ENCODE results near the gene FER1L5.

The FER1L5 gene

DNA sequence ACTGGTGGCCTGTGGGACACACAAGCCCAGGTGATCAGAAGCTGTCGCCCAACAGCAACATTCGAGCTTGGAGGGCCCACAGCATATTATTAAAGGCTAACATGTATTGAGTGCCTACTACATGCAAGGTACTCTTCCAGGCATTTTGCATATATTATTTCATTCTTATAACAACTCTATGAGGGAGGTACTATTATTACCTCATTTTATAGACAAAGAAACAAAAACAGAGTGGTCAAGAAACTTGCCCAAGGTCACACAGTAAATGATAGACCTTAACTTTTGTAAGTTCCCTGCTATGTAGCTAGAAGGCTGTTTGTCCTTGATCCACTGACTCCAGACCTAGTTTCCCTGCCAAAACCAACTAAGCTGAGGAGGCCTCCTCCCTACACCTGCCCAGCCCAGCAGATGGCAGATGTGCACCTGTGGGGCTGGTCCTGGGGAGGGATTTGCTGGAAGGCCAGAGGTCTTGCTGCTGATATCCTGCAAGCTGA lies 40.2 kb upstream of the FER1L5 start:
- TF ChIP-seq, protein P1, sequence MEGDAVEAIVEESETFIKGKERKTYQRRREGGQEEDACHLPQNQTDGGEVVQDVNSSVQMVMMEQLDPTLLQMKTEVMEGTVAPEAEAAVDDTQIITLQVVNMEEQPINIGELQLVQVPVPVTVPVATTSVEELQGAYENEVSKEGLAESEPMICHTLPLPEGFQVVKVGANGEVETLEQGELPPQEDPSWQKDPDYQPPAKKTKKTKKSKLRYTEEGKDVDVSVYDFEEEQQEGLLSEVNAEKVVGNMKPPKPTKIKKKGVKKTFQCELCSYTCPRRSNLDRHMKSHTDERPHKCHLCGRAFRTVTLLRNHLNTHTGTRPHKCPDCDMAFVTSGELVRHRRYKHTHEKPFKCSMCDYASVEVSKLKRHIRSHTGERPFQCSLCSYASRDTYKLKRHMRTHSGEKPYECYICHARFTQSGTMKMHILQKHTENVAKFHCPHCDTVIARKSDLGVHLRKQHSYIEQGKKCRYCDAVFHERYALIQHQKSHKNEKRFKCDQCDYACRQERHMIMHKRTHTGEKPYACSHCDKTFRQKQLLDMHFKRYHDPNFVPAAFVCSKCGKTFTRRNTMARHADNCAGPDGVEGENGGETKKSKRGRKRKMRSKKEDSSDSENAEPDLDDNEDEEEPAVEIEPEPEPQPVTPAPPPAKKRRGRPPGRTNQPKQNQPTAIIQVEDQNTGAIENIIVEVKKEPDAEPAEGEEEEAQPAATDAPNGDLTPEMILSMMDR (conservative IDR thresholded peaks at IDR 0.05; ENCODE audit: low read depth, low read length) = peak; percentile 5
- no peak for DNase-seq (ENCODE audit: low read depth)
- no peak overlapping the region for H3K4me3 ChIP-seq (ENCODE audit: low read length)

DNA sequence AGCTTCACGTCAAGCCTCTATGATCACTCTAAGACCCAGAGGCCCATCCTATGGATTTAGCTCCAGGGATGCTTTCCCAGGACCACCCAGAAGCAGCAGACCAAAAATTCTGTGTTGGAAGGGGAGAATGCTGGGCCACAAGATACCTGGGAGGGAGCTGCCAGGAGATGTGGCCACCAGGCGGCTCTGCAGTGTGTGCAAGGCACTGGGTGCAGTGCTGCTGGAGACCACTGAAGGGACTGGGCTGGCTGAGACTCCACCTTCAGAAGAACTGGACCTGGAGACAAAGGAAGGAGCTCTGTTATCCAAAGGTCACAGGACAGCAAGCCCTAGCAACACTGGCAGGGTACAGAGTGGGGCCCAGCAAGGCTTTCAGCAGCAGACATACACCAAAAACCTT lies 38.5 kb upstream of the FER1L5 start:
- no peak for DNase-seq (ENCODE audit: low read depth)
- H3K4me3 ChIP-seq (ENCODE audit: low read length) = no peak overlapping the region

DNA sequence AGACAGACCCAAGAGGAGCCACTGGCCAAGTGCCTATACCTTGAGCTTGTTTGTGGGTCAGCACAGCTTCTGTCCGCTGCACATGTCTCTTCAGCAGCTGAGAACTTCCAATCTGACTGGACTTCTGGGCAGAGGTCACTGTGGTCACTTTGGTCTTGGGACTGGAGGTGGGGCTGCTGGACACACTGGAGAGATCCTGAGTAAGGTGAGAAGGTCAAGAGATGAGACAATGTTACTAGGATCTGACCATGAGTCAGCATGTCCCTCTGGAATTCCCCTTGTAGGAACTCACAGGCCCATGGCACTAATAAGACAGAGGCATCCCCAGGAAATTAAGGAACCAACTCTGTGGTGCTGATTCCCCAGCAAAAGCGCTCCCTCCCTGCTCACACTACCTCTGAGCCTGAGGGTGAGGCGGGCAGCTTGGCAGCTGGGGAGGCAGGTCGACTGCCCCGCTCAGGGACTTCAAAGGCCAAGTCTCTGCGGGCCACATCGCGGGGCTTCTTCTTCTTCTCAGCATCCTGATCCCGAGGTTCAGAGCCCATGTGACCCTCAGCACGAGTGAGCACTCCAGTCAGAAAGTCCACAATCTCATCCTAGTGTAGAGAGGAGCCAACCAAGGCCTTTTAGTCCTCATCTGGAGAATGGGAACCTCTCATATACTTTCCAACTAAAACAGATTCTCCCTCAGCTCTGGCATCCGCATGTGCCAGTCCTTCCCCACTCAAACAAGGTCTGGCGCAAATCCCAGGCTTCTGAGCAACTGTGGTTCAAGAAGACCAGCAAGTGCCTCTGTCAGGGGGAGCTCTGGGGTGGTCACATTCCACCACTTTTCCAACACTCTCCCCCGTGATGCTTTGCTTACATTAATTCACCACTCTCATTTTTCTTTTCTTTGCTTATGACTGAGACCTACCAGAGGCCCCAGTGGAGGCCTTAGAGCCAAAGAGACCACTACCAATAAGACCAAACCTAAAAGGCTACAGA lies 33.8 kb upstream of the FER1L5 start:
- no peak overlapping the region for H3K4me3 ChIP-seq (ENCODE audit: low read length)
- no peak for DNase-seq (ENCODE audit: low read depth)

More for the DNA sequence above, 38.5 kb upstream of the FER1L5 start:
- TF ChIP-seq, protein P1 (conservative IDR thresholded peaks at IDR 0.05; ENCODE audit: low read depth, low read length) = peak; percentile 38

DNA sequence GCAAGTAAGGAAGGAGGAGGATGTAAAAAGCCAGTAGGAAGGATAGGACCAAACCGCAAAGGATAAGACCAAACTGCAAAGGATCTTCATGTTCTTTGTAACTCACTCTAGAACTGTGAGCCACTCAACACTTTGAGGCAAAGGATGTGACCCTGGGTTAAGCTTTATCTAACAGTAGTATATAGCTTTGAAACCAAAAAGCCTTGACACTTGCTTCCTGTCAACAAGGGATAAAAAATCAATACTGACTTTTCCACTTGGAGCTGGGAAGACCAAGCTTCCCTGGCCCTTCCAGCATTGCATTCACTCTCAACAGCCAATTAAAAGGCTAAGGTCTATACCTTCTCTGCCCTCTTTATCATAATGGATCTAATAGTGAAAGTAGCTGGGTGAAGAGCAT lies 26.4 kb upstream of the FER1L5 start:
- H3K4me3 ChIP-seq (ENCODE audit: low read length) = no peak overlapping the region
- TF ChIP-seq, protein P1 (conservative IDR thresholded peaks at IDR 0.05; ENCODE audit: low read depth, low read length) = no peak

More for the DNA sequence above, 33.8 kb upstream of the FER1L5 start:
- TF ChIP-seq, protein P1 (conservative IDR thresholded peaks at IDR 0.05; ENCODE audit: low read depth, low read length) = no peak

DNA sequence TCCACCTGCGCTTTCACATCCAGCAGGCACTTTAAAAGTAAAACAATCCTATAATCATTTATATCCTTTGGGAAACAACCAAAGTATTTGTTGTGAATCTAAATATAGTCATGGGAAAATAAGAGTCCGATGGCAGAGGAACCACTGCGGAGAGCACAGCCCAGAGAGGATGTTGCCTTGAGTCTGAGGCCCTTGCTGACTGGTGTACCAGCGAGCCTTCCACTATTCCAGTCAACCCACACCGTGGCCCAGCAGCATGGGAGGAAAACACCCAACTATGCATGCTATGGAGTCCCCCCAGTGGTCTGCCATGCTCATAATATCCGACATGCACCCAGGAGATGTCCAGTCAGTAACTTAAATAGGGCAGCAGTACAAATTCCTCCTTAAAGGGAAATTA lies 26.0 kb upstream of the FER1L5 start:
- TF ChIP-seq, protein P1 (conservative IDR thresholded peaks at IDR 0.05; ENCODE audit: low read depth, low read length) = no peak

More for the DNA sequence above, 26.4 kb upstream of the FER1L5 start:
- DNase-seq (ENCODE audit: low read depth) = no peak

DNA sequence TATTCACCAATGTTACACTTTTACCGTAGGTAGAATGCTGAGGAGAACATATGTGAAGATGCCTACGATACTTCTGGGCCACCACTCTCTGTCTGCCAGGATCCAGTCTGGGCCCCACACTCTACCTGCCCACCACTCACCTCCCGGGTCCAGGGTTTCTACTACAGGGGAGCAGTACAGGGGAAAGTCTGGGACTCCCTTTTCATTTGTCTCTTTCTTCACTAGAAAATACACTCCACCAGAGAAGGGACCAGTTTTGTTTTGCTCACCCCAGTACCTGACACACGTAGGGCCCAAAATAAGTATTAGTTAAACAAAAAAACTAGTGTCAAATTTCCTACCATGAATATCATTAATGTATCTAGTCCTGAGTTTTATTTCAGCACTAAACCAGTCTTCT lies 25.6 kb upstream of the FER1L5 start:
- DNase-seq (ENCODE audit: low read depth) = no peak
- TF ChIP-seq, protein P1 (conservative IDR thresholded peaks at IDR 0.05; ENCODE audit: low read depth, low read length) = no peak
- H3K4me3 ChIP-seq (ENCODE audit: low read length) = no peak overlapping the region

More for the DNA sequence above, 26.0 kb upstream of the FER1L5 start:
- no peak overlapping the region for H3K4me3 ChIP-seq (ENCODE audit: low read length)
- no peak for DNase-seq (ENCODE audit: low read depth)

All from retinal pigment epithelial cell (primary cell).